ENCODE measurements around the gene EPHB3.

- TF ChIP-seq CTCF (IDR thresholded peaks at IDR 0.05; ENCODE audit: low read depth, low read length) (no peak), POLR2A (IDR thresholded peaks at IDR 0.05; ENCODE audit: extremely low read depth, insufficient read length) (no peak), MAX (IDR thresholded peaks at IDR 0.05; ENCODE audit: low read depth, low read length) (no peak), MYC (IDR thresholded peaks at IDR 0.05; ENCODE audit: low read depth, low read length) (no peak)
Measured at GRCh38 chr3:184610245-184610871, 48.8 kb downstream of the EPHB3 start.

Data from NB4 (cell line).